Measurements from ENCODE around the gene HEXIM2.

HEXIM2 gene

DNA sequence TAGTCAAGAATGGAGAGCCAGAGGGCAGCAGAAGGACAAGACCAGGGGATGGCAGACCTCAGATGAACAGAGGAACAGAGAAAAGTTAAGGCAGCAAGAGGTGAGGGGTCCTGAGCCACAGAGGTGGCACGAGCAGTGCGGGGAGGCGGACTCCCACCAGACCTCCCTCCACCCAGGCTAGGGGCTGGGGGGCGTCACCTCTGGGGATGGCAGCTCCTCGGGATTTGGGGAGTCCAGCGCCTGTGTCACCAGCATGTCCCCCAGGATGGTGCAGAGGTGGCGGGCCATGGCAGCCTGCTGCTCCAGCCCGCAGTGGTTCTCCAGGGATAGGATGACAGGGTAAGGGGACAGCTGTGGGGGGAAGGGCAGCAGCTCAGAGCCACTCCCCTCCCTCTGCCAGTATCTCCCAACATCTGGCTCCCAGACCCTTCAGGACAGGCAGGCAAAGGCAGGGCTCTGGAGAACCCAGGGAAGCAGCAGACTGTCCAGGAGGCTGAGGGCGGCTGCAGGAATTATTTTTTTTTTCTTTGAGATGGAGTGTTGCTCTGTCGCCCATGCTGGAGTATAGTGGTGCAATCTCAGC is 45.1 kb upstream of the HEXIM2 start:
- no peak for DNase-seq (ENCODE audit: low spot score)
- TF ChIP-seq, protein P1, sequence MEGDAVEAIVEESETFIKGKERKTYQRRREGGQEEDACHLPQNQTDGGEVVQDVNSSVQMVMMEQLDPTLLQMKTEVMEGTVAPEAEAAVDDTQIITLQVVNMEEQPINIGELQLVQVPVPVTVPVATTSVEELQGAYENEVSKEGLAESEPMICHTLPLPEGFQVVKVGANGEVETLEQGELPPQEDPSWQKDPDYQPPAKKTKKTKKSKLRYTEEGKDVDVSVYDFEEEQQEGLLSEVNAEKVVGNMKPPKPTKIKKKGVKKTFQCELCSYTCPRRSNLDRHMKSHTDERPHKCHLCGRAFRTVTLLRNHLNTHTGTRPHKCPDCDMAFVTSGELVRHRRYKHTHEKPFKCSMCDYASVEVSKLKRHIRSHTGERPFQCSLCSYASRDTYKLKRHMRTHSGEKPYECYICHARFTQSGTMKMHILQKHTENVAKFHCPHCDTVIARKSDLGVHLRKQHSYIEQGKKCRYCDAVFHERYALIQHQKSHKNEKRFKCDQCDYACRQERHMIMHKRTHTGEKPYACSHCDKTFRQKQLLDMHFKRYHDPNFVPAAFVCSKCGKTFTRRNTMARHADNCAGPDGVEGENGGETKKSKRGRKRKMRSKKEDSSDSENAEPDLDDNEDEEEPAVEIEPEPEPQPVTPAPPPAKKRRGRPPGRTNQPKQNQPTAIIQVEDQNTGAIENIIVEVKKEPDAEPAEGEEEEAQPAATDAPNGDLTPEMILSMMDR (IDR thresholded peaks at IDR 0.05; ENCODE audit: extremely low read depth, insufficient read depth, missing control alignments): no peak
- in situ Hi-C loops (cut with MboI; ENCODE audit: low pct_unique_long_range_greater_than_20kb, low sequenced_read_pairs, unreplicated experiment): no loop called here

DNA sequence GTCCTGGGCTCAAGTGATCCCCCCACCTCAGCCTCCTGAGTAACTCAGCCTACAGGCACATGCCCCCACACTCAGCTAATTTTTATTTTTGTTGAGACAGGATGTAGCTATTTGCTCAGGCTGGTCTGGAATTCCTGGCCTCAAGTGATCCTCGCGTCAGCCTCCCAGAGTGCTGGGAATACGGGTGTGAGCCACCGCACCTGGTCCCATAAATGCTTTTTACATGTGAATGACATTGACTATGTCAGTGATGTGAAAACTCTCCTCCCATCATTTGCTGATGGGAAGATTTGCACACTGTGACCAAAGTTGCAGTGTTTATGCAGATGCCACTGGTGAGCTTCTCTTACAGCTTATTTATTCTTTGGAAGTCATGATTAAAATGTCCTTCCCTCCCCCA is 44.3 kb upstream of the HEXIM2 start:
- TF ChIP-seq, protein P1 (IDR thresholded peaks at IDR 0.05; ENCODE audit: extremely low read depth, insufficient read depth, missing control alignments): no peak
- no peak for DNase-seq (ENCODE audit: low spot score)
- in situ Hi-C loops (cut with MboI; ENCODE audit: low pct_unique_long_range_greater_than_20kb, low sequenced_read_pairs, unreplicated experiment): no loop called here

DNA sequence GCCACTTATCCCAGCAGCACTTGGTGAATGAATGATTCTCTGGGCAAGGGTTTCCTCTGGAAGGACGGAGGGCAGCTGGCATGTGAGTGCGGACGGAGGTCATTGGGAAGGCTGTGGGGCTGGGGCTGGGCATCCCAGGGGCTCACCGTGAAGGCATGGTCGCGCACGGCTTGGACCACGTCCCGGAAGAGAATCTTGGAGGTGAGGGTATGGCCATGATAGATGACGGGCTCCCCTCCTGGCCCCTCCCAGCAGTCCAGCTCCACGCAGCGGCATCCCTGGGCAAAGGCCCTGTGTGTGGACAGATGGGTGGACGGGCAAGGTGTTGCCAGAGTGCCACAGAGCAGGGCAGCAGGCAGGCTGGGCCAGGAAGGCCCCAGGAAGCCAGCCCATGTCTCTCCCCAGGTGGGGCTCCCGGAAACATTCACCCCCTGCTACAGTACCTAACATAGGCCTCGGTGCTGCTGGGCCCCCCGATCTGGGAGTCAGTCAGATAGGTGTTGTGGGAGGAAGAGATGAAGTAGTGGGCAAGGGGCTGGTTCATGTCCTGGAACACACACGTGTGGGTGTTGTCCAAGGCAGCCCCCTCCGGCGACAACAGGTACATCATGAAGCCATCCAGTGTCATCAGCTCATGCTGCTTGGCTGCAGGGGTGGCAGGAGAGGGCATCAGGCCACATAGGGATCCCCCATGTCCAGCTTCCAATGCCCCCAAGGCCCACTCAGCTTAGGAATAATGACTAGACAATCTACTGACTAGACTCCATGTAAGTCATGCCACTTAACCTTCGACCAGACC is 43.6 kb upstream of the HEXIM2 start:
- in situ Hi-C loops (cut with MboI; ENCODE audit: low pct_unique_long_range_greater_than_20kb, low sequenced_read_pairs, unreplicated experiment): no loop called here
- TF ChIP-seq, protein P1 (IDR thresholded peaks at IDR 0.05; ENCODE audit: extremely low read depth, insufficient read depth, missing control alignments): no peak
- no peak for DNase-seq (ENCODE audit: low spot score)

DNA sequence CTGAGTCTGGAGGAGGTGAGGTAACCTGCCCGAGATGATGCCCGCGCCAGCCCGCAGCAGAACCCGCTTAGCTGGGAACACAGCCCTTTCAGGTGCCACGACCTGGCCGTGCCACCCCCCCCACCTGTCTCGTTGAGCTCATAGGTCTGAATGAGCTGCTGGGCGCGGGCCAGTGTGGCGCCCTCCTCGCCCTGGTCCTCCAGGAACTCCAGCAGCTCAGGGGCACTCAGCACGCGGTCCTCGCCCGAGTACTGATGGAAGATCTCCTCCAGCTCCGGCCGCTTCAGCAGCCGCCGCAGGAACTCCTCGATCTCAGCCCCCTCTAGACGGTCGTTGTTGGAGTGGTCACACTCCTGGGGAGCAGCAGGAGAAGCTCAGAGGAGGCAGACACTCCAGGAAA is 43.0 kb upstream of the HEXIM2 start:
- in situ Hi-C loops (cut with MboI; ENCODE audit: low pct_unique_long_range_greater_than_20kb, low sequenced_read_pairs, unreplicated experiment): no loop called here
- DNase-seq (ENCODE audit: low spot score): no peak
- TF ChIP-seq, protein P1 (IDR thresholded peaks at IDR 0.05; ENCODE audit: extremely low read depth, insufficient read depth, missing control alignments): no peak

DNA sequence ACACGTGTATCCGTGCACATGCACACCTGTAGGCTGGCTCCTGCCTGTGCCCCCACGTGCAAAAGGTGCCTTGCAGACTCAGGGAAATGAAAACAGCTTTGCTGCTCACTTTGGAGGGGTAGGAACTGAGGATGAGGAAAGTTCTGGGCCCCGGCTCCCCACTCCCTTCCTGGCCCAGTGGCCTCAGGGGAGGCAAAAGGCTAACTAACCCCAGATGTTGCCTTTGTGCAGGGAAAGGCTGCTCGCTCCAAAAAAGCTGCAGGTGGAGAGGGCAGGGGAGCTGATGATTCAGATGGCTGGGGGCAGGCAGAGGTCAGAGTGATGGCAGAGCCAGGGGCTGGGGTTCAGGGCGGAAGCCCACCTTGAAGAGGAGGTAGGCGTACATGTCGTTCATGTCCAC is 41.7 kb upstream of the HEXIM2 start:
- TF ChIP-seq, protein P1 (IDR thresholded peaks at IDR 0.05; ENCODE audit: extremely low read depth, insufficient read depth, missing control alignments): no peak
- no peak for DNase-seq (ENCODE audit: low spot score)
- in situ Hi-C loops (cut with MboI; ENCODE audit: low pct_unique_long_range_greater_than_20kb, low sequenced_read_pairs, unreplicated experiment): no loop called here

DNA sequence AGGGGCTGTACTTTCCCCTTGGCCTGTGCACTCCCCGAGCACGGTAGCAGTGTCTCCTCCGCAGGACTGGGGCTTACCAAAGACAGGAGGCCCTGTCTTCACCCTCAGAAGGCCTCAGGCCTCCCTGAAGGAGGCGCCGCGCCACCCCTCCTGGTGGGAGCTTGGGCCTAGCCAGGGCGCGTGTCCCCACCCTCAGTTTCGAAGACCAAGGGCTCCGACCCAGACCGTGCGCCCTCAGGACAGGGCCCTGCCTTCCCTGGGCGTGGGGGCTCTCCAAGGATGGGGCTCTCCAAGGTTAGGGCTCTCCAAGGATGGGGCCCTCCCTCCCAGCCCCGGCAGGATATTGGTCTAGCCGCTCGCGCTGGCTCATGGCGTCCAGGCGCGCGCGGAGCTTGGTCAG is 41.1 kb upstream of the HEXIM2 start:
- in situ Hi-C loops (cut with MboI; ENCODE audit: low pct_unique_long_range_greater_than_20kb, low sequenced_read_pairs, unreplicated experiment): no loop called here
- no peak for DNase-seq (ENCODE audit: low spot score)
- TF ChIP-seq, protein P1 (IDR thresholded peaks at IDR 0.05; ENCODE audit: extremely low read depth, insufficient read depth, missing control alignments): no peak

Measured in GM13977 (cell line).